B cell (primary cell): ENCODE measurements around the gene NAA60. TPM values are rescaled to one million over a fixed set of nuclear protein-coding genes. Genes with fewer than 3 reads are reported as not detected.
A peak's percentile ranks its signal among the peaks of the same experiment; 100 is the strongest.

Experiments used
- ATAC-seq: fragments of 200-7000 bp; cut with Tn5 transposase; one replicate; pipeline ENCODE4 v1.10.0; 2021; ENCODE audit warnings: low read depth, mild to moderate bottlenecking, moderate number of reproducible peaks, moderate library complexity
- CTCF ChIA-PET: fragments of 350-600 bp; sonication (Branson Sonifier 250); formaldehyde crosslinking; loops from one replicate; lab custom pipeline; 2021; ENCODE audit warnings: antibody characterized with exemption, inconsistent platforms; lab: Charles Lee
- POLR2A ChIA-PET: fragments of 350-600 bp; sonication (Branson Sonifier 250); formaldehyde crosslinking; loops from one replicate; lab custom pipeline; 2021; ENCODE audit warnings: antibody characterized with exemption; lab: Charles Lee
- DNase-seq: peaks from one replicate; pipeline ENCODE4 v3.0.0; 2013
- H2AFZ ChIP-seq: 2 replicates; pipeline ENCODE4 v1.6.1; 2012; ENCODE audit warnings: mild to moderate bottlenecking, low read depth, low read length; ENCODE audit not compliant: insufficient read depth, poor library complexity, severe bottlenecking
- H3K27ac ChIP-seq, 2 donors: 1 replicate in 1 of 2; 2 replicates in 1 of 2; pipeline ENCODE4 v1.5.1; 2012 to 2013; ENCODE audit warnings: low read length in 2 of 2, mild to moderate bottlenecking in 2 of 2, moderate library complexity in 1 of 2
- H3K27me3 ChIP-seq, 4 experiments: fragments of 200-600 bp in 1 of 4; sonication (generic) in 1 of 4; replicated peaks in 1 of 4; 1 replicate in 2 of 4; 2 replicates in 2 of 4; pipeline versions ENCODE4 v1.6.1 to v1.7.0; 2013 to 2016; ENCODE audit warnings: low read length in 3 of 4, mild to moderate bottlenecking in 2 of 4, mixed read lengths in 1 of 4, moderate library complexity in 1 of 4; ENCODE audit not compliant: insufficient read depth in 4 of 4, control insufficient read depth in 3 of 4; ENCODE audit errors: control extremely low read depth in 1 of 4
- H3K36me3 ChIP-seq, 2 experiments: replicated peaks in 1 of 2; 1 replicate in 1 of 2; 2 replicates in 1 of 2; pipeline versions ENCODE4 v1.6.1 to v1.7.1; 2013; ENCODE audit warnings: low read length in 1 of 2; ENCODE audit not compliant: insufficient read depth in 2 of 2, control insufficient read depth in 1 of 2; ENCODE audit errors: control extremely low read depth in 1 of 2, extremely low read depth in 1 of 2
- H3K4me1 ChIP-seq, 2 donors: fragments of 200-600 bp in 1 of 2; sonication (generic) in 1 of 2; 1 replicate in 1 of 2; 2 replicates in 1 of 2; pipeline versions ENCODE4 v1.5.1 to v1.6.1; 2013 to 2017; ENCODE audit warnings: low read length in 2 of 2; ENCODE audit not compliant: control insufficient read depth in 2 of 2, insufficient read depth in 2 of 2
- H3K4me2 ChIP-seq: replicated peaks from 2 replicates; pipeline ENCODE3; 2012; ENCODE audit warnings: mild to moderate bottlenecking, low read depth, low read length; ENCODE audit not compliant: poor library complexity, severe bottlenecking
- H3K4me3 ChIP-seq, 5 experiments: fragments of 200-600 bp in 1 of 5; sonication (generic) in 1 of 5; 1 replicate in 3 of 5; 2 replicates in 2 of 5; pipeline versions ENCODE4 v1.5.1 to v1.7.0; 2011 to 2016; ENCODE audit warnings: low read length in 4 of 5, mild to moderate bottlenecking in 4 of 5, low read depth in 2 of 5, control low read depth in 1 of 5, moderate library complexity in 1 of 5; ENCODE audit not compliant: insufficient read depth in 1 of 5; ENCODE audit errors: control extremely low read depth in 1 of 5, extremely low read depth in 1 of 5
- H3K79me2 ChIP-seq: fragments of 200-600 bp; sonication (generic); one replicate; pipeline ENCODE4 v1.6.0; 2016; ENCODE audit warnings: low read length; ENCODE audit not compliant: control insufficient read depth, insufficient read depth
- H3K9ac ChIP-seq: fragments of 200-600 bp; sonication (generic); 2 replicates; pipeline ENCODE4 v1.6.1; 2017; ENCODE audit warnings: mild to moderate bottlenecking, low read length, moderate library complexity
- H3K9me3 ChIP-seq, 3 donors: one replicate each; pipeline versions ENCODE4 v1.6.1 to v1.7.1; 2013; ENCODE audit warnings: low read length in 2 of 3; ENCODE audit not compliant: control insufficient read depth in 2 of 3, insufficient read depth in 1 of 3; ENCODE audit errors: control extremely low read depth in 1 of 3
- H4K20me1 ChIP-seq: 2 replicates; pipeline ENCODE4 v1.6.0; 2012; ENCODE audit warnings: mild to moderate bottlenecking, low read length; ENCODE audit not compliant: insufficient read depth, control insufficient read depth, poor library complexity, severe bottlenecking
- H3K27ac Mint-ChIP-seq: one replicate; pipeline ENCODE4 v1.8.0; 2021; ENCODE audit warnings: mixed read lengths
- H3K27me3 Mint-ChIP-seq: one replicate; pipeline ENCODE4 v1.8.0; 2021; ENCODE audit warnings: mixed read lengths
- H3K4me1 Mint-ChIP-seq: one replicate; pipeline ENCODE4 v1.8.0; 2021; ENCODE audit warnings: mixed read lengths
- H3K4me3 Mint-ChIP-seq: one replicate; pipeline ENCODE4 v1.8.0; 2021; ENCODE audit warnings: mixed read lengths
- H3K9me3 Mint-ChIP-seq: one replicate; pipeline ENCODE4 v1.8.0; 2022; ENCODE audit warnings: mixed read lengths; ENCODE audit not compliant: insufficient read depth
- CTCF ChIP-seq: fragments of 200-600 bp; IDR thresholded peaks from one replicate; pipeline ENCODE4 v1.8.0; 2022; ENCODE audit warnings: antibody characterized with exemption, mild to moderate bottlenecking
- EZH2 ChIP-seq: IDR thresholded peaks from 2 replicates; pipeline ENCODE4 v1.6.1; 2012; ENCODE audit warnings: borderline replicate concordance, low read depth, mild to moderate bottlenecking, moderate library complexity, low read length; ENCODE audit not compliant: insufficient read depth, poor library complexity, severe bottlenecking
- WGBS: methylation state at CpG from one replicate; pipeline ENCODE4 v1.1.5; 2013; ENCODE audit warnings: missing lambda C conversion rate; ENCODE audit not compliant: insufficient coverage; 5-methylcytosine and 5-hydroxymethylcytosine counted together
- intact Hi-C: fragments of 100-400 bp; cut with micrococcal nuclease; formaldehyde crosslinking; loops from one replicate; pipeline ENCODE4 v1.10.0; 2022
- polyA plus RNA-seq: library from polyadenylated mRNA; depleted of rRNA; stranded (reverse); fragments of >200 nt; gene quantifications from 2 replicates; pipeline ENCODE4 v1.2.3, GENCODE V29; 2012
- total RNA-seq, 2 donors: library from RNA; stranded (reverse); fragments of 120-200 nt in 1 of 2; gene quantifications; 1 replicate in 1 of 2; 2 replicates in 1 of 2; pipeline versions ENCODE4 v1.2.3 to v1.2.4, GENCODE V29; 2013 to 2022

NAA60 gene
- total and polyA plus RNA-seq, 2 donors (not counting 1 experiment from before 2014, with no cell fraction given): 50.9 to 54.3 TPM

- H3K27me3 Mint-ChIP-seq: no peaks in the 10 kb centered on the region
- no peaks in the 10 kb centered on the region for H3K4me1 Mint-ChIP-seq
- CTCF ChIA-PET: no interaction called here
Observed at GRCh38 chr16:3487521-3488410, 44.3 kb downstream of the NAA60 start.

More at GRCh38 chr16:3487521-3488410, 44.3 kb downstream of the NAA60 start:
- H3K4me3 Mint-ChIP-seq: no peak overlapping the region
- H3K4me2 ChIP-seq: no peak overlapping the region
- no peaks in the 10 kb centered on the region for H3K79me2 ChIP-seq
- WGBS: 89% methylated on average over 19 of the region's 24 CpGs
- H3K4me3 ChIP-seq: no peak overlapping the region
- H3K9ac ChIP-seq: no peak overlapping the region
- H4K20me1 ChIP-seq: peaks cover 1% of the 10 kb centered on the region
- no peaks in the 10 kb centered on the region for H3K9me3 Mint-ChIP-seq
- H3K4me1 ChIP-seq: no peaks in the 10 kb centered on the region
- H3K27me3 ChIP-seq: no peaks in the 10 kb centered on the region
- no peaks in the 10 kb centered on the region for H3K9me3 ChIP-seq
- TF ChIP-seq CTCF: no peak
- TF ChIP-seq EZH2: no peak
- peak overlapping the region; percentile 32 for H3K27ac Mint-ChIP-seq
- DNase-seq: no peak
- no peak overlapping the region for H3K27ac ChIP-seq
- H3K36me3 ChIP-seq: peaks cover 0 to 36% of the 10 kb centered on the region in 2 experiments
- ATAC-seq: no peak
- POLR2A ChIA-PET: no interaction called here
- intact Hi-C loops: no loop called here
- H2AFZ ChIP-seq: no peak overlapping the region
